GM18526 (cell line): ENCODE results near the gene TXNRD2.

ENCODE experiments used
- POLR2A ChIP-seq: IDR thresholded peaks from 3 replicates; pipeline ENCODE4 v1.6.1; 2011; ENCODE audit not compliant: insufficient read length; ENCODE audit errors: extremely low read depth

Gene TXNRD2

DNA sequence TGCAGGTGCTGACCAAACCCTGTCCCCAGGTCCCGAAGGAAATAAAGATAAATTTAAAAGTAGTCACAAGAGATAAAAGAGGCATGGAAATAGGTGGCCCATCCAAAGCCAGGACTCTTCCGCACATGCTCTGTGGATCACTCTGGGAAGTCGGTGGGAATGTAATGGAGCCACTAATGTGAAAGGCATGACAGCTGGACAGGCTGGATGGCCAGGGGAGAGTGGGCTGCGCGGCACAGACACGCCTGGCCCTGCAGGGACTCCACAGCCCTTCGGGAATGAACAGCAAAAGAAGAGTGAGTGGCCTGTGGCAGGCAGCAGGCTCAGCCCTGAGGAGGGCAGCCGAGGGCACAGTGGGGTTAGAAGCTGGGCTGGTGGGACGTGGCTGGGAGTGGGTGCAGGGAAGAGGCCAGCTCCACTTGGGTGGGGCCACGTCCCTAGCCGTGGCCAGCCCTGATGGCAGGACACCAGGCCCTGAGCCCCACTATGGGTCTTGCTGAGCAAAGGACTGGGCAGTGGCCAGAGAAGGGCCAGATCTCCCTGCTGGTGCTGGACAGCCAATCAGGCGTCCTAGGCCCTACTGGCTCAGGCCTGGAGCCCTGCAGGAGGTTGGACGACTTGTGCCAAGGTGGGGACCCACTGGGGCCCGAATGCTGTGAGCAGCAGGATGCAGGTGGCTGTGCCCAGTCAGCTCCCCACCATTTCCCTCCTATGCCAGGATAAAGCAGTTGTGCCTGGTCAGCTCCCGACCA, 55.6 kb downstream of the TXNRD2 start:
- no peak for TF ChIP-seq POLR2A

DNA sequence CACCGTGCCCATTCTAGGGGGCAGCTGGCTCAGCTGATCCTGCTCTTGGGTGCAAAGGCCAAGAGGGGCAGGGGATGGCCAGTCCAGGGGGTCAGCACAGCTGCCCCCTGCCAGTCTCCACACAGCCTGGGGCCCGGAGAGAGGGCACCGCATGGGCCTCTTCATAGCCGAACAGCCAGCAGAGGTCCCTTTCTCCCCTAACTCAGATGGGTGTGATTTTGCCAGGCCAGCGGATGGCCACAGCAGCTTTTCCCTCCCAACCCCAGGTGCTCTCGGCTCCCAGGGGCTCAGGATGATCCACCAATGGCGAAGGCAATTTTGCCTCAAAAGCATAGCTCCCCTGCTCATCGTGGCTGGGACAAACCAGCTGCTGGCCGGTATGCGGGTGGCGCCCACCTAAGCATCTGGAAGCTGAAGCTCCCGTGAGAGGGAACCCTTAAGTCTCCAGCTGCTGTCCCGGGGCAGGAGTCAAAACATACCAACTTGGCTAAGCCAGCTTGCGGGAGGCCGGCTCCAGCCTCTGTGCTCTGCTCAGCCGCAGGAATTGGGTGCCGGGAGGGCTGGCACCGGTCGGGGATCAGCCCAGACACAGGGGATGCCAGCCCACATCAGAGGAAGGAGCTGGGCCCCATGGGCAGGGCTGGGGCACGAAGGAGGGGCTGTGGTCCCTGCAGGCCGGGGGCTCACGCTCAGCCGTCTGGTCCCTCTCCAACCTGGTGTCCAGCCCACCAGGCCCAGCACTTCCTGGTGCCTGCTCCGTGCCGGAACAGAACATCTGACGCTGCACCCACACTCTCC, 56.5 kb downstream of the TXNRD2 start:
- no peak for TF ChIP-seq POLR2A

GRCh38 chr22:19884161-19884953, 57.3 kb downstream of the TXNRD2 start:
- TF ChIP-seq POLR2A = no peak

GRCh38 chr22:19882446-19883381, 58.9 kb downstream of the TXNRD2 start:
- TF ChIP-seq POLR2A = no peak

DNA sequence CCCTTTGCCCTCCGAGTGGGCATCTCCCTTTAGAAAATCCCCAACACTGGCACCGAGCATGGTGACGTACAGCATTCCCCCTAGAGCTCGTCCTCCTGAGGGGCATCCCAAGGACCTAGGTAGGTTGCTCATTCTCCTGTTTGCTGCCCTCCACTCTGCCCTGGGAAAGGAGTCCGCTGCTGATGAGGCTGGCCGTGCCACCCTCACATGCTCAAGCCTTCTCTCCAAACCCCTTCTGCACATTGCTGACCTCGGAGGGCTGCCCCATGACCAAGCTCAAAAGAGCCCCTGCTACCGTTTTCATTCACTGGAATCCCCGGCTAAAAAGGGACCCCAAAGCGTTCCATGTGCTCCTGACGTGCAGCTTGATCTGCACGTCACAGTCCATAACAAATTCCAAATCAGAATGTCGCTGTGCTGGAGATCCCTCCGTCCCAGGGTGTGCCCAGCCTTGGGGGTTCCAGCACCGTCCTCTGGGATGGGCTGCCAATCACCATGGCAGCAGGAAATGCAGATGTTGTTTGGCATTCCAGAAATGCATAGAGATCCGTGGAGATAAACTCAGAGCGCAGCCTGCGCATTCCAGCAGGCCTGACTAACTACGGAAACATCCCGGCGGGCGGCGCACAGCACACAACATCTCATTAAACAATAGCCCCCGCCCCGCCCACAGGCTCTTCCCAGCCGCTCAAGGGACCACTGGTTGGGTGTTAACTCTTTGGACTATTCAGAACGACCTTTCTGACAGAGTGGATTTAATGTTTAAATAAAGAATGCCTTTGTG, 60.6 kb downstream of the TXNRD2 start:
- TF ChIP-seq POLR2A = no peak

GRCh38 chr22:19879992-19880785, 61.4 kb downstream of the TXNRD2 start:
- no peak for TF ChIP-seq POLR2A

DNA sequence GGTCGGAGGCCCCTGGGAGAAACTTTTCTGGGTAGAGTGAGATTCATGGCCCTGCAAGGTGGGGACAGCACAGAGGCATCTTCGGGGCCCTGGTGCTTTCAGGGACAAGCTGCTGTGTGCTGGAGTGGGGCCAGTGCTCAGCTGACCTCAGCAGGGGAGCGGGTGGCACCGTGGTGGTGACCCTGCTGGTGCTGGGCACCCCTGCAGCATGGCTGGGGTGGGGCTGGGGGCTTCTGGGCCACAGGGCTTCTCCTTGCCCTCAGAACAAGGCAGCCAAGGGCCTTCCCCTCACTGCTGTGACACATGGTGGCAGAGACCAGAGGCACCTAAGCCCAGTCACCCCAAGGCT, 62.0 kb downstream of the TXNRD2 start:
- TF ChIP-seq POLR2A = no peak

- no peak for TF ChIP-seq POLR2A
Measured at GRCh38 chr22:19879246-19879570, 62.4 kb downstream of the TXNRD2 start.

DNA sequence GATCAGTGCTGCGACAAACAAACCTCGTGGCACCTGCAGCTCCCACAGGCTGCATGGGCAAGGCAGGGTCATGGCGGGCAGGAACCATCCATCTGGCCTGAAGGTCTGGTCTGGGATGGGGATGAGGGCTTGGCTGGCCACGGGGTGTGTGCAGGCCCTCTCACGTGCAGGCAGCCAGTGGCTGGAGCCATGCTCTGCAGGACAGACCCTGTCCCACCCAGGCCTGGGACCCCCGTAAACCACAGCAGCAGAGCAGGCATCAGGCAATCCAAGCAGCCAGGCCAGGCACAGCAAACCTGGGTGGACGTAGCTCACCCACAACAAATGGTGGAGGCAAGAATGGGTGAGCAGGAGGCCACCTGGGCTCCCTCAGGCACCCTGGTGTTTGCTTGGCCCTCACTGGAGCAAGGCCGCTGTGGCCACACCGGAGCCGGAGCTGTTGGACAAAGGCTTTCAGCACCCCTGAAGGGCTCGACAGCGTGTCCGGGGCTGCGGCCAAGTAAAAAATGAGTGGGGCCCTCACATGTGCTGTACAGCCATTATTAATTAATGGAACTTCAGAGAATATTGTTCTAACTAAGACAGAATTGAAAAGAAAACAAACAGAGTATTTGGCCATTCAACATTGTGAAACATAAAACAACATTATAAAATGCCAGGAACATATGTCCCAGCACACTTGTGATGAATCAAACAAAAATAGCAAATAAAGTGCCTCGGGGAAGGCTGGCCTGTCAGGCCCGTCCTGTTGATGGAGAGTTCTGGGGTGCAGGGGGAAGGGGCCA, 63.0 kb downstream of the TXNRD2 start:
- TF ChIP-seq POLR2A = no peak

DNA sequence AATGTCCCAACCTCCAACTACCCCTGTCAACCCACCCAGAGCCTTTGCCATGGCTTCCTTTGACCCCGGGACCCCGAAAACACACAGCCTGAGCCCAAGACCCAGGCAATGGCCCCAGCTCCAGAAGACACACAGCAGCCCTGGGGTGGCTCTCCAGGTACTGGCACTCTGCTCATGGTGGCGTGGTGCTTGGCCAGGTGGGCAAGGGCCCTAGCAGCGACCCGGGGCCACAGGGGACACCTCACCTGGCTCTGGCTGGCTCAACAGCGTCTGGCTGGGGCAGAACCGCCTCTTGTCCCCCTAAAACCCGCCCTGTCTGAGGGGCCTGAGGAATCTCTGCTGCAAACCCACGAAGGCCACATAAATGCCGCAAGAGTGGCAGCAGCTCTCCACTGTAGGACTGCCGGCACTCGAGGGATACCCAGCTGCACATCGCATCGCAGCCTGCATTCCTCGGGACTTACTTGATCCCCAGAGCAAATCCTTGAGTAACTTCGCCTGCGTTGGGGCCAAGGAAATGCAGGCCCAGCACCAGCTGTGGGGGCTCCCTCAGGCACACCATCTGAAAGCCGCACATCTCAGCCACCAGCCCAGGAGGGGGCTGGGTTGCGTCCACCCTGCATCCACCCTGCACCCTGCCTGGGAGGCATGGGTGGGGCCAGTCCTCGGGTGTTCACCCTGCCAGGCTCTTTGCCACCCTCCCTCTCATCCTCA, 63.8 kb downstream of the TXNRD2 start:
- TF ChIP-seq POLR2A = no peak

GRCh38 chr22:19876941-19877625, 64.5 kb downstream of the TXNRD2 start:
- no peak for TF ChIP-seq POLR2A
